Thymus (tissue), 11 donors: ENCODE results near the gene SCLY. TPM values are rescaled to one million over a fixed set of nuclear protein-coding genes. Genes with fewer than 3 reads are reported as not detected.

ENCODE experiments used
- DNase-seq, 9 donors: peaks; one replicate each; pipeline ENCODE4 v3.0.0-alpha.2; 2013; ENCODE audit warnings: low spot score in 9 of 9, low read depth in 6 of 9, missing footprints in 1 of 9
- H3K27ac ChIP-seq, 2 donors: one replicate each; pipeline ENCODE4 v1.5.1; 2013; ENCODE audit warnings: control low read depth in 1 of 2, low read depth in 1 of 2, low read length in 1 of 2, mild to moderate bottlenecking in 1 of 2, moderate library complexity in 1 of 2
- H3K27me3 ChIP-seq, 2 donors: one replicate each; pipeline ENCODE4 v1.5.1; 2013; ENCODE audit warnings: low read length in 1 of 2; ENCODE audit not compliant: control insufficient read depth in 2 of 2, insufficient read depth in 1 of 2
- H3K36me3 ChIP-seq, 2 donors: one replicate each; pipeline ENCODE4 v1.5.1; 2013; ENCODE audit warnings: low read length in 1 of 2, mild to moderate bottlenecking in 1 of 2, moderate library complexity in 1 of 2; ENCODE audit not compliant: control insufficient read depth in 2 of 2, insufficient read depth in 2 of 2
- H3K4me1 ChIP-seq, 2 donors: one replicate each; pipeline ENCODE4 v1.5.1; 2013; ENCODE audit warnings: low read length in 2 of 2; ENCODE audit not compliant: control insufficient read depth in 2 of 2, insufficient read depth in 2 of 2
- H3K4me3 ChIP-seq, 2 donors: one replicate each; pipeline ENCODE4 v1.5.1; 2013; ENCODE audit warnings: low read length in 2 of 2, control low read depth in 1 of 2, mild to moderate bottlenecking in 1 of 2
- H3K9me3 ChIP-seq, 2 donors: one replicate each; pipeline ENCODE4 v1.5.1; 2013; ENCODE audit warnings: low read length in 1 of 2, mild to moderate bottlenecking in 1 of 2; ENCODE audit not compliant: control insufficient read depth in 2 of 2, insufficient read depth in 1 of 2
- WGBS: extraction: QIAGEN DNeasy Blood & Tissue Kit; methylation state at CpG from one replicate; pipeline ENCODE4 v1.1.7; 2013; 5-methylcytosine and 5-hydroxymethylcytosine counted together
- polyA plus RNA-seq: library from polyadenylated mRNA; stranded (reverse); fragments of 200-250 nt; gene quantifications from one replicate; pipeline ENCODE4 v1.2.3, GENCODE V29; 2013
- total RNA-seq: library from RNA; stranded (reverse); fragments of 120-200 nt; gene quantifications from one replicate; pipeline ENCODE4 v1.2.4, GENCODE V29; 2013
- donor health status: healthy.

SCLY gene
- total and polyA plus RNA-seq, 2 donors, result 10.4 to 17.4 TPM

DNA sequence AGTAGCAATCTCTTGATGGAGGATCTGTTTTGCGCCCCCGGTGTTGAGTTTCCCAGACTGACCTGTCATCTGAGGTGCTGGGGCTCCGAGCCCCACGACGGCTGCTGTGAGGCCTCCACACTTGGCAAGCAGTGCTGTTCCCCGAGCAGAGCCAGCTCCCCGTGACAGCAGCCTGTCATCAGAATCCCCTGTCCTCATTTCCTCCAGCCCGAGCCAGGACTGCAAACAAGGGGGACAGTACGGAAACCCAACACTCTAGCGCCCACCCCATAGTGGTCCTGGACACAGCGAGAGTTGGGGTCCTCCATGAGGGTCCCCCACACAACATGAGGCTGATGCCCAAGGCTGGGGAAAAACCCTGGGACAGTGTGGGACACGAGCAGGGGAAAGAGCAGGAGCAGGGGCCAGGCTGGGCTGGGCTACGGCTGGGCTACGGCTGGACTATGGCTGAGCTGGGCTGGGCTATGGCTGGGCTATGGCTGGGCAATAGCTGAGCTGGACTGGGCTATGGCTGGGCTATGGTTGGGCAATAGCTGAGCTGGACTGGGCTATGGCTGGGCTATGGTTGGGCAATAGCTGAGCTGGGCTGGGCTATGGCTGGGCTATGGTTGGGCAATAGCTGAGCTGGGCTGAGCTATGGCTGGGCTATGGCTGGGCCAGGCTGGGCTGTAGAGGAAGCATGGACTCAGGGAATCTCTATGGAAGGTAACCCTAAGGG, 76.2 kb downstream of the SCLY start:
- Histone ChIP-seq H3K4me1 (no peaks in the 10 kb centered on the region), H3K4me3 (no peak overlapping the region), H3K27me3 (no peaks in the 10 kb centered on the region), H3K9me3 (no peaks in the 10 kb centered on the region), H3K36me3 (no peaks in the 10 kb centered on the region), H3K27ac (no peak overlapping the region)
- WGBS, result 91% methylated on average over 14 of the region's 14 CpGs
- DNase-seq, result no peak

DNA sequence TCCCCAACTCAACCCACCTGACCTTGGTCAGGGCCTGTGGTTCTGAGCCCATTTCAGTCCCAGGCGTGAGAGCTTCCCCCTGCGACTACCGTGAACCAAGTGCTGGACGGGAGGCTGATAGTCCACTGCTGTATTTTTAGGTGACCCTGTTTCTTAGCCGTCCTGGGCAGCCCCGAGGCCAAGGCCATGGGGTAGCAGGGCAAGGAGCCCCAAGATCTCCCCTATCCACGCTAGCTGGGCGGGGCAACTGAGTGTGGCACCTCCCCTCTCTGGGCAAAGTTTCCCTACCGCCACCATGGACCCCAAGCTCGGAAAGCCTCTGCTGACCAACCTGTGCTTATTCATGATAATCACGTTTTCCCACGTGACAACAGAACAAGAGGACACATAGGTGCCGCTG, 77.1 kb downstream of the SCLY start:
- no peak for DNase-seq
- H3K27ac ChIP-seq, result no peak overlapping the region
- WGBS, result 97% methylated on average over 13 of the region's 13 CpGs
- no peaks in the 10 kb centered on the region for H3K9me3 ChIP-seq
- no peaks in the 10 kb centered on the region for H3K4me1 ChIP-seq
- H3K4me3 ChIP-seq, result no peak overlapping the region
- H3K27me3 ChIP-seq, result no peaks in the 10 kb centered on the region
- H3K36me3 ChIP-seq, result no peaks in the 10 kb centered on the region

DNA sequence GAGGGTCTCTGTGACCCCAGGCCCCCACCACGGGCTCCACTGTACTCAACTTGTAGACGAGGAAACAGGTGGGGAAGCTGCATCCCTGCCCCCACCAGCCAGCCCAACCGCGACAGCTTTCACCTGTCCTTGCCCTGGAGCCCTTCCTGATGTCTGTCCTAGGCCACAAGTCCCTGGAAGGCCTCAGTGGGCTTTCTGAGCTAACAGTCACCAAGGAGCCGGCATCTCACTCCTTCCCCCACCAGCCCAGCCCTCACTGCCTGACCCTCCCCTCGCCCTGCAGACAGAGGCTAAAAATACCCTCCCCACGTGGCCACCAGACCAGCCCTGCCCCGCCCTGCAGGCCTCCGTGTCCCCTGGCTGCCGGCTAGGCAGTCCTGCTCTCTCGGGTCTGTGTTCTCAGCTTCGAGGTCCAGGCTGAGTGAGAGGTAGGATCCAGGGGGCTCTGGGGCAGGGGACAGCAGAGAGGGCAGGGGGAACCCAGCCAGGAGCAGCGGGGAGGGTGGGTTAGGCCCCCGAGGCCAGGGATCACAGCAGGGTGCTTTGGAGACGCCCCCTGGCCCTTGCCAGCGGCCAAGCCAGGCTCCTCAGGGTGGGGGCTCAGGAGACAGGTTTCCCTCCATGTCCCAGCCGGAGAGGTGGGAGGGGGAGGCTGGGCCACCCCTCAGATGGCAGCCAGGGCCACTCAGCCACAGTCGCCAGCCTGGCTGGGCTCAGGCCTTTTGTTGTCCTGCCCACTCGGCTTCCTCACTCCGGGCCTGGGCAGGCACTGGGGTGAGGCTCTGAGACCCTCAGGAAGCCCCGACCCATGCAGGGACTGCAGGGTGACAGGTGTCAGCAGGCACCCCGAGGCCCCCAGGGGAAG, 77.8 kb downstream of the SCLY start, which contains the start of gene KLHL30:
KLHL30 (plus strand) TSS at position 338 of the 865 bp plus-strand sequence. CDS start 2,087 bp downstream, outside the sequence.
- no peak for DNase-seq
- Histone ChIP-seq H3K4me1 (no peaks in the 10 kb centered on the region), H3K27ac (no peak within 1 kb of the TSS), H3K27me3 (no peaks in the 10 kb centered on the region), H3K4me3 (no peak within 1 kb of the TSS), H3K9me3 (no peaks in the 10 kb centered on the region), H3K36me3 (no peaks in the 10 kb centered on the region)
- WGBS, result 88% methylated on average over 22 of the region's 22 CpGs

DNA sequence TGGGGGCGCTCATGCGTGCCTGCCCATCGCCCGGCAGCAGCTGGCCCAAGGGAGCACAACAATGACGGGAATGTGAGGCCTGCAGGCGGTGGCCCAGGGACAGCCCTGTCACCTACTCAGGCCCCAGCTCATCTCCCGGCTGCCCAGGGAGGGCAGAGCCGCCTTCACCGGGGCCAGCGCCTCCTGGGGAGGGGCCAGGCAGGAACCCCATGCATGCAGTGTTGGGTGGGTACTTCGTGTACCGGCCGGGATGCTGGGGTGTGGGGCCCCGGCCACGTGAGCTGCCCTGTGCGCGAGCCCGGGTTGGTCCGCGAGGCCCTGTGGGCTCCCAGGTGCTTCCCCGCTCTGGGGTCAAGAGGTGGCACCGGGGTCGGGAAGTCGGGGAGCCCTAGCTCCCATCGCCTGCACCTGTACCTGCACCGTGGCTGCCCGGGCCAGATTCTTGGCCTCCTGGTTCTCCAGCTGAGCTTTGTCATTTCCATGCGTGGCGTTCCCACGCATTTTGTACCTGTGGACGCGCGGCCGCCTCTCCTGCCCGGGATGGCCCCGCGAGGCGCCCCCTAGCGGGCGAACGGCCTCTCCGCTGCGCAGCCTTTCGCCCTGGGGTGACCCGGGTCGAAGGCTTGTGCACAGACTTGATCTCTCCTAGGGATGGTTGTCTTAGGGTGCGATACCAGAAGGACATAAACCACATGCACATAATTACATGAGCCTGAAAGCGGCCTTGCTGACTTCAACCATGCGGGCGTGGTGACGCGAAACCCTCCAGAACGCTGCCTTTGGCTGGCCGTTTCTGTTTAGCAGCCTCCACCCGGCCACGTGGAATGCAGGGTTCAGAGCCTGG, 78.6 kb downstream of the SCLY start:
- Histone ChIP-seq H3K4me3 (no peak overlapping the region), H3K36me3 (no peaks in the 10 kb centered on the region), H3K27me3 (no peaks in the 10 kb centered on the region), H3K4me1 (no peaks in the 10 kb centered on the region), H3K27ac (no peak overlapping the region), H3K9me3 (no peaks in the 10 kb centered on the region)
- 72% methylated on average over 56 of the region's 56 CpGs for WGBS
- DNase-seq, result peak in 2 of 9 donors; percentile 18 to 23

DNA sequence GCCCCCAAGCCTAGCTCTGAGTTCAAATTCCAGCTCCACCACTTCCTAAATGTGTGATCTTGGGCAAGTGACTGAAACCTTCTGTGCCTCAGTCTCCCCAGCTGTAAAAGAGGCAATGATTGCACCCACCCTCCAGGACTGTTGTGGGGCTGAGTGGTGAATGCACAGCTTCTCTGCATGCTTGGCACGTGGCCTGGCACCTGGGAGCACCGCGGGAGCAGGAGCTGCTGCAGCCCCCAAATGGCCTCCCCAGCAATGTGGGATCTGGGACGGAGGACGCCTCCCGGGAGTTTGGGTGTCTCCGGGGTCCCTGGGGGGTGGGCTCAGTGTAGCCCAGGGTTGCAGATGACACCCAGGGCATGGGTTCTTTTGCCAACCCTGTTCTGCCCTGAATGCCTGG, 79.2 kb downstream of the SCLY start:
- H3K36me3 ChIP-seq, result no peaks in the 10 kb centered on the region
- no peaks in the 10 kb centered on the region for H3K27me3 ChIP-seq
- no peak overlapping the region for H3K27ac ChIP-seq
- no peaks in the 10 kb centered on the region for H3K4me1 ChIP-seq
- H3K9me3 ChIP-seq, result no peaks in the 10 kb centered on the region
- 96% methylated on average over 7 of the region's 7 CpGs for WGBS
- no peak overlapping the region for H3K4me3 ChIP-seq
- no peak for DNase-seq

DNA sequence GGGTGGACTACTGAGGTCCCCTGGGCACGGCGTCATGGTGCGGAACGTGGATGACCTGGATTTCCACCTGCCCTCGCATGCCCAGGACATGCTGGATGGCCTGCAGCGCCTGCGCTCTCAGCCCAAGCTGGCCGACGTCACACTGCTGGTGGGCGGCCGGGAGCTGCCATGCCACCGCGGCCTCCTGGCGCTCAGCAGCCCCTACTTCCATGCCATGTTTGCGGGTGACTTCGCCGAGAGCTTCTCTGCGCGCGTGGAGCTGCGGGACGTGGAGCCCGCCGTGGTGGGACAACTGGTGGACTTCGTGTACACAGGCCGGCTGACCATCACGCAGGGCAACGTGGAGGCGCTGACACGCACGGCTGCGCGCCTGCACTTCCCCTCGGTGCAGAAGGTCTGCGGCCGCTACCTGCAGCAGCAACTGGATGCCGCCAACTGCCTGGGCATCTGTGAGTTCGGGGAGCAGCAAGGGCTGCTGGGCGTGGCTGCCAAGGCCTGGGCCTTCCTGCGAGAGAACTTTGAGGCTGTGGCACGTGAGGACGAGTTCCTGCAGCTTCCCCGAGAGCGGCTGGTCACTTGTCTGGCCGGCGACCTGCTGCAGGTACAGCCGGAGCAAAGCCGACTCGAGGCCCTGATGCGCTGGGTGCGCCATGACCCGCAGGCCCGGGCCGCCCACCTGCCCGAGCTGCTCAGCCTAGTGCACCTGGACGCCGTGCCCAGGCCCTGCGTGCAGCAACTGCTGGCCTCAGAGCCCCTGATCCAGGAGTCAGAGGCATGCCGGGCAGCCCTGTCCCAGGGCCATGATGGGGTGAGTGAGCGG, 80.1 kb downstream of the SCLY start:
- no peak overlapping the region for H3K4me3 ChIP-seq
- no peaks in the 10 kb centered on the region for H3K4me1 ChIP-seq
- no peak overlapping the region for H3K27ac ChIP-seq
- no peaks in the 10 kb centered on the region for H3K36me3 ChIP-seq
- no peak for DNase-seq
- 98% methylated on average over 60 of the region's 60 CpGs for WGBS
- no peaks in the 10 kb centered on the region for H3K27me3 ChIP-seq
- H3K9me3 ChIP-seq, result no peaks in the 10 kb centered on the region

DNA sequence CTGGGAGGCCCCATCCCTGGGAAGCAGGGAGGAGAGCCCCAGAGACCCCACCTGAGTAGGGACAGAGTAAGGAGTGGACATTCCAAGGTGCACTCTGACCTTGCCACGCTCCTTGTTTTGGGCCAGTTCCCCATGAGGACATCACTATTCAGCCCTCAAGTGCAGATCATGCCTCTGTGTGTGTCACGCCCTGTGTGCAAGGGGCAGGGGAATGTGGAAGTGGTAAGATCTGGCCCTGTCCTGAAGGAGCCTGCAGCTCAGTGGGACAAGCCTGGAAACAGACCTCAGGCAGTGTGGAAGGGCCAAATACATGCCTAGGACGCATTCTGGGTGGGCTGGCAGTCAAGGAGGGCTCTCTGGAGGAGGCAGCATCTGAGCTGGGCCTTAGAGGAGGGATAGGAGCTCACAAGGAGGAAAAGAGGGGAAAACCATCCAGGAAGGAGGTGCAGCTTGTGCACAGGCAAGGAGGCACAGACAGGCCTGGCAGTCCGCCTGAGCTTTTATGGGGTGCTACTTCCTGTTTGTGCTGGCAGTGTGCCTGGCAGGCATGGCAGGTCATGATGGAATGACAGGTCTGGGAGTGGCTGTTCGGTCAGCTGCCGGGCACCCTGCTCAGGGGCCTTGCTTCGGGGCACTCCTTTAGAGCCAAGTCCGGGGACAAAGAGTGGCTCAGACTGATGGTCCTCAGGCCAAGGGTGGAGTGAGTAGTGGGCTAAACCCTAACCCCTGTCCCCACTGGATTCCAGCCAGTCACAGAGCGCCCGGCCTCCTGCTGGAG, 80.9 kb downstream of the SCLY start:
- WGBS, result 84% methylated on average over 10 of the region's 10 CpGs
- H3K9me3 ChIP-seq, result no peaks in the 10 kb centered on the region
- H3K27me3 ChIP-seq, result no peaks in the 10 kb centered on the region
- H3K4me1 ChIP-seq, result no peaks in the 10 kb centered on the region
- no peaks in the 10 kb centered on the region for H3K36me3 ChIP-seq
- no peak overlapping the region for H3K27ac ChIP-seq
- no peak for DNase-seq
- no peak overlapping the region for H3K4me3 ChIP-seq
